Adipose tissue (tissue), 3 donors: ENCODE measurements around the gene PDSS2. TPM values are rescaled to one million over a fixed set of nuclear protein-coding genes. Genes with fewer than 3 reads are reported as not detected.
"Not testable (repeated sequence)": the region's sequence is repeated elsewhere in the genome, so short reads cannot be mapped to it uniquely, and the experiment has no call there.

Source experiments
- H3K27ac ChIP-seq: one replicate; pipeline ENCODE4 v1.5.1; 2013; ENCODE audit warnings: low read depth, low read length
- WGBS, 3 donors: extraction: QIAGEN DNeasy Blood & Tissue Kit; methylation state at CpG; one replicate each; pipeline ENCODE4 v1.1.7; 2013; 5-methylcytosine and 5-hydroxymethylcytosine counted together
- polyA plus RNA-seq, 3 donors: library from polyadenylated mRNA; stranded (reverse); fragments of 200-250 nt; gene quantifications; one replicate each; pipeline ENCODE4 v1.2.3, GENCODE V29; 2013
- donor health status: healthy with polysubstance abuse.
- donor health status: Bipolar disorder and iron deficiency.
- donor health status: healthy.

The PDSS2 gene
- polyA plus RNA-seq, 3 donors = 6.7 to 10.4 (median 8.9) TPM

- H3K27ac ChIP-seq = no peak overlapping the region
- 89 to 95% (median 93%) methylated on average over 3 of the region's 3 CpGs for WGBS, 3 donors
These were observed 285.6 kb downstream of the PDSS2 start for GRCh38 chr6:107173779-107174178.

GRCh38 chr6:107171513-107171912, 287.9 kb downstream of the PDSS2 start:
- H3K27ac ChIP-seq = no peak overlapping the region
- WGBS, 3 donors = 88 to 97% (median 97%) methylated on average over 5 of the region's 5 CpGs

- not testable (repeated sequence) for H3K27ac ChIP-seq
- WGBS, 3 donors = 93 to 98% (median 98%) methylated on average over 1 to 4 of the region's 5 CpGs
These were observed 295.1 kb downstream of the PDSS2 start for GRCh38 chr6:107164299-107164698.

- H3K27ac ChIP-seq = no peak overlapping the region
- WGBS, 3 donors = 94 to 97% (median 94%) methylated on average over 3 of the region's 3 CpGs
These were observed 297.8 kb downstream of the PDSS2 start for GRCh38 chr6:107161521-107161920.

- no peak overlapping the region for H3K27ac ChIP-seq
- WGBS, 3 donors = 79 to 83% (median 80%) methylated on average over 2 of the region's 2 CpGs
These were observed 302.7 kb downstream of the PDSS2 start for GRCh38 chr6:107156617-107157016.

- WGBS, 3 donors = 61 to 89% (median 81%) methylated on average over 2 of the region's 2 CpGs
- H3K27ac ChIP-seq = no peak overlapping the region
These were observed 304.6 kb downstream of the PDSS2 start for GRCh38 chr6:107154801-107155160.

GRCh38 chr6:107154131-107154800, 305.1 kb downstream of the PDSS2 start:
- H3K27ac ChIP-seq = no peak overlapping the region
- WGBS, 3 donors = 44 to 74% (median 72%) methylated on average over 12 of the region's 12 CpGs

GRCh38 chr6:107152638-107153430, 306.5 kb downstream of the PDSS2 start:
- 31 to 89% (median 87%) methylated on average over 8 of the region's 8 CpGs for WGBS, 3 donors
- no peak overlapping the region for H3K27ac ChIP-seq

GRCh38 chr6:107144666-107145065, 314.7 kb downstream of the PDSS2 start:
- no peak overlapping the region for H3K27ac ChIP-seq
- WGBS, 3 donors = 92 to 96% (median 96%) methylated on average over 4 of the region's 4 CpGs

- no peak overlapping the region for H3K27ac ChIP-seq
These were observed 315.4 kb downstream of the PDSS2 start for GRCh38 chr6:107144014-107144413.

GRCh38 chr6:107140581-107140980, 318.8 kb downstream of the PDSS2 start:
- no peak overlapping the region for H3K27ac ChIP-seq
- WGBS, 3 donors = 71 to 77% (median 77%) methylated on average over 3 of the region's 3 CpGs

- 87 to 91% (median 89%) methylated on average over 3 of the region's 3 CpGs for WGBS, 3 donors
- H3K27ac ChIP-seq = not testable (repeated sequence)
These were observed 323.0 kb downstream of the PDSS2 start for GRCh38 chr6:107136324-107136723.

GRCh38 chr6:107135048-107135680, 324.2 kb downstream of the PDSS2 start:
- WGBS, 3 donors = 90 to 93% (median 90%) methylated on average over 14 of the region's 14 CpGs
- not testable (repeated sequence) for H3K27ac ChIP-seq

GRCh38 chr6:107132330-107132954, 326.9 kb downstream of the PDSS2 start:
- WGBS, 3 donors = 43 to 50% (median 47%) methylated on average over 8 of the region's 8 CpGs
- H3K27ac ChIP-seq = no peak overlapping the region

GRCh38 chr6:107129370-107129925, 329.9 kb downstream of the PDSS2 start:
- WGBS, 3 donors = 65 to 83% (median 81%) methylated on average over 9 of the region's 9 CpGs
- no peak overlapping the region for H3K27ac ChIP-seq

- no peak overlapping the region for H3K27ac ChIP-seq
- 83 to 92% (median 86%) methylated on average over 2 of the region's 2 CpGs for WGBS, 3 donors
These were observed 330.8 kb downstream of the PDSS2 start for GRCh38 chr6:107128577-107128976.

- H3K27ac ChIP-seq = no peak overlapping the region
- 88 to 100% (median 92%) methylated on average over 1 of the region's 1 CpG for WGBS, 3 donors
These were observed 331.2 kb downstream of the PDSS2 start for GRCh38 chr6:107128175-107128574.

- 74 to 89% (median 81%) methylated on average over 5 of the region's 5 CpGs for WGBS, 3 donors
- no peak overlapping the region for H3K27ac ChIP-seq
These were observed 333.6 kb downstream of the PDSS2 start for GRCh38 chr6:107125771-107126170.

- no peak overlapping the region for H3K27ac ChIP-seq
- 53 to 62% (median 59%) methylated on average over 4 of the region's 4 CpGs for WGBS, 3 donors
These were observed 334.4 kb downstream of the PDSS2 start for GRCh38 chr6:107124934-107125348.
